WTC11 (cell line): Measurements from ENCODE around the gene USF3. TPM values are rescaled to one million over a fixed set of nuclear protein-coding genes. Genes with fewer than 3 reads are reported as not detected.
A peak's percentile ranks its signal among the peaks of the same experiment; 100 is the strongest.

Experiments used
- ATAC-seq: fragments of 200-7000 bp; cut with Tn5 transposase; 2 replicates; pipeline ENCODE4 v1.10.0; 2021; ENCODE audit warnings: mild to moderate bottlenecking, moderate library complexity
- CTCF ChIA-PET: fragments of 300-600 bp; sonication (Branson Sonifier 250); formaldehyde crosslinking; loops from one replicate; lab custom pipeline; 2021; ENCODE audit warnings: antibody characterized with exemption; lab: Charles Lee
- POLR2A ChIA-PET: fragments of 350-600 bp; sonication (Branson Sonifier 250); formaldehyde crosslinking; loops from one replicate; lab custom pipeline; 2021; ENCODE audit warnings: antibody characterized with exemption; lab: Charles Lee
- DNase-seq: peaks from one replicate; pipeline ENCODE4 v3.0.0; 2021; ENCODE audit warnings: low spot score
- H3K27ac Mint-ChIP-seq: 2 replicates; pipeline ENCODE4 v1.8.0; 2021; ENCODE audit warnings: mixed read lengths
- H3K27me3 Mint-ChIP-seq: 2 replicates; pipeline ENCODE4 v1.8.0; 2021; ENCODE audit warnings: low read depth, mild to moderate bottlenecking, moderate library complexity, mixed read lengths
- H3K36me3 Mint-ChIP-seq: 2 replicates; pipeline ENCODE4 v1.8.0; 2021; ENCODE audit warnings: mixed read lengths
- H3K4me1 Mint-ChIP-seq: 2 replicates; pipeline ENCODE4 v1.8.0; 2022; ENCODE audit warnings: mixed read lengths
- H3K4me3 Mint-ChIP-seq: 2 replicates; pipeline ENCODE4 v1.8.0; 2021; ENCODE audit warnings: mild to moderate bottlenecking, moderate library complexity, mixed read lengths
- H3K9me3 Mint-ChIP-seq: 2 replicates; pipeline ENCODE4 v1.8.0; 2021; ENCODE audit warnings: mixed read lengths
- AFF4 ChIP-seq: sonication (generic); formaldehyde crosslinking; IDR thresholded peaks from 2 replicates; pipeline ENCODE4 v1.8.1; 2023; ENCODE audit warnings: mild to moderate bottlenecking, missing genetic modification reagents, borderline replicate concordance
- EMX1 ChIP-seq: fragments of 250-450 bp; sonication (Bioruptor Pico); IDR thresholded peaks from 2 replicates; pipeline ENCODE4 v1.8.0; 2021; ENCODE audit warnings: mild to moderate bottlenecking
- ESRRA ChIP-seq: sonication (generic); formaldehyde crosslinking; IDR thresholded peaks from 2 replicates; pipeline ENCODE4 v1.8.1; 2022; ENCODE audit warnings: mild to moderate bottlenecking, missing genetic modification reagents, borderline replicate concordance
- GABPB1 ChIP-seq: sonication (generic); formaldehyde crosslinking; IDR thresholded peaks from 2 replicates; pipeline ENCODE4 v1.8.1; 2023; ENCODE audit warnings: mild to moderate bottlenecking, missing genetic modification reagents
- GTF2I ChIP-seq: fragments of 250-450 bp; sonication (Bioruptor Pico); conservative IDR thresholded peaks from 2 replicates; pipeline ENCODE4 v1.4.0; 2021; ENCODE audit warnings: mild to moderate bottlenecking
- HMGA2 ChIP-seq: fragments of 250-450 bp; sonication (Bioruptor Pico); IDR thresholded peaks from 2 replicates; pipeline ENCODE4 v1.4.0; 2021; ENCODE audit warnings: mild to moderate bottlenecking, moderate library complexity
- IRF2 ChIP-seq: sonication (generic); formaldehyde crosslinking; IDR thresholded peaks from 2 replicates; pipeline ENCODE4 v1.8.0; 2022; ENCODE audit warnings: low read depth, missing genetic modification reagents, borderline replicate concordance
- JAZF1 ChIP-seq: fragments of 250-450 bp; sonication (Bioruptor Pico); IDR thresholded peaks from 2 replicates; pipeline ENCODE4 v1.9.0; 2021; ENCODE audit warnings: moderate library complexity, mild to moderate bottlenecking, inconsistent platforms
- NFYB ChIP-seq: sonication (generic); formaldehyde crosslinking; conservative IDR thresholded peaks from 2 replicates; pipeline ENCODE4 v1.8.0; 2022; ENCODE audit warnings: low read depth, missing genetic modification reagents
- NR3C1 ChIP-seq: sonication (generic); formaldehyde crosslinking; conservative IDR thresholded peaks from 2 replicates; pipeline ENCODE4 v1.8.1; 2023; ENCODE audit warnings: low read depth, mild to moderate bottlenecking, missing genetic modification reagents
- SP1 ChIP-seq: sonication (generic); formaldehyde crosslinking; conservative IDR thresholded peaks from 2 replicates; pipeline ENCODE4 v1.8.1; 2022; ENCODE audit warnings: missing genetic modification reagents
- TEAD1 ChIP-seq: sonication (generic); formaldehyde crosslinking; IDR thresholded peaks from 2 replicates; pipeline ENCODE4 v1.8.0; 2022; ENCODE audit warnings: mild to moderate bottlenecking, missing genetic modification reagents
- TP53 ChIP-seq: sonication (generic); formaldehyde crosslinking; IDR thresholded peaks from 2 replicates; pipeline ENCODE4 v1.8.1; 2023; ENCODE audit warnings: mild to moderate bottlenecking, missing genetic modification reagents
- ZNF121 ChIP-seq: sonication (generic); formaldehyde crosslinking; IDR thresholded peaks from 2 replicates; pipeline ENCODE4 v1.8.0; 2023; ENCODE audit warnings: missing genetic modification reagents
- ZNF138 ChIP-seq: sonication (generic); formaldehyde crosslinking; conservative IDR thresholded peaks from 2 replicates; pipeline ENCODE4 v1.8.1; 2022; ENCODE audit warnings: mild to moderate bottlenecking, moderate library complexity, missing genetic modification reagents
- ZNF263 ChIP-seq: sonication (generic); formaldehyde crosslinking; IDR thresholded peaks from 2 replicates; pipeline ENCODE4 v1.8.1; 2022; ENCODE audit warnings: low read depth, mild to moderate bottlenecking, moderate library complexity, missing genetic modification reagents
- ZNF532 ChIP-seq: fragments of 250-450 bp; sonication (Bioruptor Pico); IDR thresholded peaks from 2 replicates; pipeline ENCODE4 v1.9.0; 2021; ENCODE audit warnings: mild to moderate bottlenecking, borderline replicate concordance
- total RNA-seq: library from RNA; stranded (reverse); gene quantifications from 3 replicates; pipeline ENCODE4 v1.2.3, GENCODE V29; 2021
- TF ChIP-seq, protein P1 (sequence below): fragments of 250-450 bp; sonication (Bioruptor Pico); IDR thresholded peaks from 2 replicates; pipeline ENCODE4 v1.8.0; 2021; ENCODE audit warnings: mild to moderate bottlenecking
- TF ChIP-seq, protein P2 (sequence below): sonication (generic); formaldehyde crosslinking; IDR thresholded peaks from 2 replicates; pipeline ENCODE4 v1.8.0; 2022; ENCODE audit warnings: mild to moderate bottlenecking, missing genetic modification reagents
- TF ChIP-seq, protein P3 (sequence below): fragments of 250-450 bp; sonication (Bioruptor Pico); IDR thresholded peaks from 2 replicates; pipeline ENCODE4 v2.1.2; 2022; ENCODE audit warnings: mild to moderate bottlenecking, moderate library complexity

The USF3 gene
- total RNA-seq, 1 experiment from 2014 or later, result 16.4 TPM

DNA sequence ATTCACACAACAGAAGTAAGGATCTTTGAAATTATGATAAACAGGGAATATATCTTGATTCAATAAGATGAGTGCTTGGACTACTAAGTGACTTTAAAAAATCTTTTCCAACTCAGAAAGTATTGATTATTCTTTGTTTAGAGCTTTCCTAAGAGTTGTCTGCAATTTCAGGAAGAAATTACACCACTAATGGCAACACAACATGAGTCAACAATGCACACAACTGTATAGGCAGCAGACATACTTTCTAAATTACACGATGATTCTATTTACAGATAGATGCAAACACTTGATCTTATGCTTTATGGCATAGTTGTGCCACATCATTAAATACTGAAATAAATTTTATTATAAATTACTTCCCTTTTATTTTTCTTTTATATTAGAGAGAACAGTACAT is 45.2 kb upstream of the USF3 start:
- H3K9me3 Mint-ChIP-seq, result no peaks in the 10 kb centered on the region
- no peaks in the 10 kb centered on the region for H3K36me3 Mint-ChIP-seq
- TF ChIP-seq NFYB (CRISPR knock-in tag) (no peak), ZNF532 (CRISPR knock-in tag) (no peak), EMX1 (CRISPR knock-in tag) (no peak), HMGA2 (CRISPR knock-in tag) (no peak), GTF2I (CRISPR knock-in tag) (no peak), NR3C1 (CRISPR knock-in tag) (no peak), GABPB1 (CRISPR knock-in tag) (peak; percentile 91)
- TF ChIP-seq, protein P1, sequence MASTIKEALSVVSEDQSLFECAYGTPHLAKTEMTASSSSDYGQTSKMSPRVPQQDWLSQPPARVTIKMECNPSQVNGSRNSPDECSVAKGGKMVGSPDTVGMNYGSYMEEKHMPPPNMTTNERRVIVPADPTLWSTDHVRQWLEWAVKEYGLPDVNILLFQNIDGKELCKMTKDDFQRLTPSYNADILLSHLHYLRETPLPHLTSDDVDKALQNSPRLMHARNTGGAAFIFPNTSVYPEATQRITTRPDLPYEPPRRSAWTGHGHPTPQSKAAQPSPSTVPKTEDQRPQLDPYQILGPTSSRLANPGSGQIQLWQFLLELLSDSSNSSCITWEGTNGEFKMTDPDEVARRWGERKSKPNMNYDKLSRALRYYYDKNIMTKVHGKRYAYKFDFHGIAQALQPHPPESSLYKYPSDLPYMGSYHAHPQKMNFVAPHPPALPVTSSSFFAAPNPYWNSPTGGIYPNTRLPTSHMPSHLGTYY (CRISPR knock-in tag), result no peak
- TF ChIP-seq, protein P2, sequence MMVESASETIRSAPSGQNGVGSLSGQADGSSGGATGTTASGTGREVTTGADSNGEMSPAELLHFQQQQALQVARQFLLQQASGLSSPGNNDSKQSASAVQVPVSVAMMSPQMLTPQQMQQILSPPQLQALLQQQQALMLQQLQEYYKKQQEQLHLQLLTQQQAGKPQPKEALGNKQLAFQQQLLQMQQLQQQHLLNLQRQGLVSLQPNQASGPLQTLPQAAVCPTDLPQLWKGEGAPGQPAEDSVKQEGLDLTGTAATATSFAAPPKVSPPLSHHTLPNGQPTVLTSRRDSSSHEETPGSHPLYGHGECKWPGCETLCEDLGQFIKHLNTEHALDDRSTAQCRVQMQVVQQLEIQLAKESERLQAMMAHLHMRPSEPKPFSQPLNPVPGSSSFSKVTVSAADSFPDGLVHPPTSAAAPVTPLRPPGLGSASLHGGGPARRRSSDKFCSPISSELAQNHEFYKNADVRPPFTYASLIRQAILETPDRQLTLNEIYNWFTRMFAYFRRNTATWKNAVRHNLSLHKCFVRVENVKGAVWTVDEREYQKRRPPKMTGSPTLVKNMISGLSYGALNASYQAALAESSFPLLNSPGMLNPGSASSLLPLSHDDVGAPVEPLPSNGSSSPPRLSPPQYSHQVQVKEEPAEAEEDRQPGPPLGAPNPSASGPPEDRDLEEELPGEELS, result no peak
- CTCF ChIA-PET, result interaction anchor here (0.6 kb wide), 1 partner anchor 115 kb away, joined by 4 read pairs; no protein-coding TSS in a partner anchor
- no peaks in the 10 kb centered on the region for H3K27me3 Mint-ChIP-seq
- no peak overlapping the region for H3K4me3 Mint-ChIP-seq
- DNase-seq, result no peak
- ATAC-seq, result no peak
- H3K27ac Mint-ChIP-seq, result peak overlapping the region; percentile 12
- POLR2A ChIA-PET, result interaction anchor here (0.8 to 1.3 kb wide), 2 partner anchors 19 to 45 kb away, joined by 3 read pairs; partner anchors contain the start of gene USF3
- peaks cover 79% of the 10 kb centered on the region for H3K4me1 Mint-ChIP-seq

GRCh38 chr3:113741086-113741485 is 44.6 kb upstream of the USF3 start:
- peaks cover 82% of the 10 kb centered on the region for H3K4me1 Mint-ChIP-seq
- peak overlapping the region; percentile 12 for H3K27ac Mint-ChIP-seq
- no peaks in the 10 kb centered on the region for H3K36me3 Mint-ChIP-seq
- no peak for ATAC-seq
- no peaks in the 10 kb centered on the region for H3K9me3 Mint-ChIP-seq
- ChIA-PET POLR2A (interaction anchor here (0.6 to 1.3 kb wide), 3 partner anchors 19 to 622 kb away, joined by 3 to 4 read pairs (median 3); partner anchors contain the start of gene USF3), CTCF (interaction anchor here (1.0 to 2.0 kb wide), 2 partner anchors 45 to 172 kb away, joined by 4 to 5 read pairs; partner anchors contain the start of gene USF3)
- no peaks in the 10 kb centered on the region for H3K27me3 Mint-ChIP-seq
- H3K4me3 Mint-ChIP-seq, result no peak overlapping the region; the same call in 1 of the 2 replicates
- DNase-seq, result no peak
- TF ChIP-seq, protein P3, sequence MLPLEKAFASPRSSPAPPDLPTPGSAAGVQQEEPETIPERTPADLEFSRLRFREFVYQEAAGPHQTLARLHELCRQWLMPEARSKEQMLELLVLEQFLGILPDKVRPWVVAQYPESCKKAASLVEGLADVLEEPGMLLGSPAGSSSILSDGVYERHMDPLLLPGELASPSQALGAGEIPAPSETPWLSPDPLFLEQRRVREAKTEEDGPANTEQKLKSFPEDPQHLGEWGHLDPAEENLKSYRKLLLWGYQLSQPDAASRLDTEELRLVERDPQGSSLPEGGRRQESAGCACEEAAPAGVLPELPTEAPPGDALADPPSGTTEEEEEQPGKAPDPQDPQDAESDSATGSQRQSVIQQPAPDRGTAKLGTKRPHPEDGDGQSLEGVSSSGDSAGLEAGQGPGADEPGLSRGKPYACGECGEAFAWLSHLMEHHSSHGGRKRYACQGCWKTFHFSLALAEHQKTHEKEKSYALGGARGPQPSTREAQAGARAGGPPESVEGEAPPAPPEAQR (CRISPR knock-in tag), result no peak
- TF ChIP-seq ZNF263 (CRISPR knock-in tag) (no peak), AFF4 (CRISPR knock-in tag) (no peak), TEAD1 (no peak), IRF2 (CRISPR knock-in tag) (no peak), SP1 (no peak), TP53 (no peak), JAZF1 (CRISPR knock-in tag) (no peak), ZNF121 (CRISPR knock-in tag) (no peak), ESRRA (CRISPR knock-in tag) (no peak), NR3C1 (CRISPR knock-in tag) (no peak), ZNF138 (CRISPR knock-in tag) (no peak)
- TF ChIP-seq, protein P1 (CRISPR knock-in tag), result no peak
